HG03108 (cell line): ENCODE results near the gene MAGI2.
"Not testable (repeated sequence)": the region's sequence is repeated elsewhere in the genome, so short reads cannot be mapped to it uniquely, and the experiment has no call there.

Experiments
- ATAC-seq: cut with Tn5 transposase; IDR thresholded peaks from one replicate; pipeline ENCODE4 v1.9.1; 2021; ENCODE audit warnings: moderate library complexity; ENCODE audit not compliant: unreplicated experiment

The MAGI2 gene

GRCh38 chr7:78587443-78588044 is 865.9 kb downstream of the MAGI2 start:
- no peak for ATAC-seq

GRCh38 chr7:78585980-78586379 is 867.5 kb downstream of the MAGI2 start:
- ATAC-seq: no peak

- no peak for ATAC-seq
Measured at GRCh38 chr7:78578686-78579085, 874.8 kb downstream of the MAGI2 start.

- ATAC-seq: not testable (repeated sequence)
Measured at GRCh38 chr7:78577174-78577952, 876.1 kb downstream of the MAGI2 start.

GRCh38 chr7:78576236-78576635 is 877.2 kb downstream of the MAGI2 start:
- no peak for ATAC-seq

GRCh38 chr7:78571292-78571691 is 882.2 kb downstream of the MAGI2 start:
- no peak for ATAC-seq

GRCh38 chr7:78568690-78569089 is 884.8 kb downstream of the MAGI2 start:
- no peak for ATAC-seq

GRCh38 chr7:78567836-78568235 is 885.6 kb downstream of the MAGI2 start:
- ATAC-seq: no peak

- ATAC-seq: no peak
Measured at GRCh38 chr7:78565784-78566183, 887.7 kb downstream of the MAGI2 start.

GRCh38 chr7:78563191-78563590 is 890.3 kb downstream of the MAGI2 start:
- ATAC-seq: no peak

GRCh38 chr7:78562191-78562590 is 891.3 kb downstream of the MAGI2 start:
- no peak for ATAC-seq

- ATAC-seq: no peak
Measured at GRCh38 chr7:78558566-78558965, 894.9 kb downstream of the MAGI2 start.

GRCh38 chr7:78543976-78544375 is 909.5 kb downstream of the MAGI2 start:
- ATAC-seq: no peak

GRCh38 chr7:78542981-78543380 is 910.5 kb downstream of the MAGI2 start:
- ATAC-seq: no peak

GRCh38 chr7:78542541-78542940 is 910.9 kb downstream of the MAGI2 start:
- no peak for ATAC-seq

GRCh38 chr7:78539825-78540224 is 913.6 kb downstream of the MAGI2 start:
- no peak for ATAC-seq

- ATAC-seq: no peak
Measured at GRCh38 chr7:78535655-78536054, 917.8 kb downstream of the MAGI2 start.

- ATAC-seq: no peak
Measured at GRCh38 chr7:78530351-78530750, 923.1 kb downstream of the MAGI2 start.

GRCh38 chr7:78529392-78529791 is 924.1 kb downstream of the MAGI2 start:
- ATAC-seq: no peak

- ATAC-seq: no peak
Measured at GRCh38 chr7:78528964-78529363, 924.5 kb downstream of the MAGI2 start.

GRCh38 chr7:78523930-78524329 is 929.5 kb downstream of the MAGI2 start:
- ATAC-seq: no peak

GRCh38 chr7:78521961-78522360 is 931.5 kb downstream of the MAGI2 start:
- no peak for ATAC-seq

- ATAC-seq: no peak
Measured at GRCh38 chr7:78516450-78516849, 937.0 kb downstream of the MAGI2 start.
